Measurements from ENCODE around the gene MCU. TPM values are rescaled to one million over a fixed set of nuclear protein-coding genes. Genes with fewer than 3 reads are reported as not detected.

MCU gene
- total RNA-seq, 3 donors from 2014 or later (not counting 1 experiment from before 2014, with no cell fraction given), result 13.1 to 15.6 (median 14.1) TPM

- WGBS (ENCODE audit: insufficient coverage), result 91% methylated on average over 4 of the region's 4 CpGs
- Histone ChIP-seq H3K4me1 (ENCODE audit: control insufficient read depth, insufficient read depth, low read length) (no peaks in the 10 kb centered on the region), H3K4me3 (ENCODE audit: low read length) (no peak overlapping the region), H3K27ac (ENCODE audit: low read length) (no peak overlapping the region), H3K36me3 (ENCODE audit: control insufficient read depth, insufficient read depth, low read length) (no peaks in the 10 kb centered on the region), H3K9me3 (ENCODE audit: control insufficient read depth, insufficient read depth, low read length) (no peaks in the 10 kb centered on the region), H3K27me3 (ENCODE audit: control insufficient read depth, insufficient read depth, low read length) (no peaks in the 10 kb centered on the region)
- Mint-ChIP-seq H3K9me3 (no peaks in the 10 kb centered on the region), H3K36me3 (no peaks in the 10 kb centered on the region), H3K4me1 (no peaks in the 10 kb centered on the region), H3K27ac (no peak overlapping the region), H3K4me3 (no peak overlapping the region), H3K27me3 (ENCODE audit: low read depth in 2 of 2) (no peaks in the 10 kb centered on the region)
- intact Hi-C loops (cut with micrococcal nuclease), result no loop called here
- ATAC-seq (no peak), DNase-seq (no peak)
- TF ChIP-seq CTCF (IDR thresholded peaks at IDR 0.05), result no peak
These were observed 104.6 kb downstream of the MCU start for GRCh38 chr10:72796538-72796937.

- Histone ChIP-seq H3K36me3 (ENCODE audit: control insufficient read depth, insufficient read depth, low read length) (no peaks in the 10 kb centered on the region), H3K27ac (ENCODE audit: low read length) (no peak overlapping the region), H3K4me1 (ENCODE audit: control insufficient read depth, insufficient read depth, low read length) (no peaks in the 10 kb centered on the region), H3K9me3 (ENCODE audit: control insufficient read depth, insufficient read depth, low read length) (no peaks in the 10 kb centered on the region), H3K4me3 (ENCODE audit: low read length) (no peak overlapping the region), H3K27me3 (ENCODE audit: control insufficient read depth, insufficient read depth, low read length) (no peaks in the 10 kb centered on the region)
- Mint-ChIP-seq H3K4me1 (no peaks in the 10 kb centered on the region), H3K4me3 (no peak overlapping the region), H3K27ac (no peak overlapping the region), H3K27me3 (ENCODE audit: low read depth in 2 of 2) (no peaks in the 10 kb centered on the region), H3K9me3 (no peaks in the 10 kb centered on the region), H3K36me3 (no peaks in the 10 kb centered on the region)
- WGBS (ENCODE audit: insufficient coverage), result 98% methylated on average over 2 of the region's 4 CpGs
- ATAC-seq (no peak), DNase-seq (no peak)
- no peak for TF ChIP-seq CTCF (IDR thresholded peaks at IDR 0.05)
- intact Hi-C loops (cut with micrococcal nuclease), result no loop called here
These were observed 108.2 kb downstream of the MCU start for GRCh38 chr10:72800000-72800740.

GRCh38 chr10:72800741-72801092, 108.8 kb downstream of the MCU start:
- Histone ChIP-seq H3K4me3 (ENCODE audit: low read length) (no peak overlapping the region), H3K9me3 (ENCODE audit: control insufficient read depth, insufficient read depth, low read length) (no peaks in the 10 kb centered on the region), H3K27ac (ENCODE audit: low read length) (no peak overlapping the region), H3K36me3 (ENCODE audit: control insufficient read depth, insufficient read depth, low read length) (no peaks in the 10 kb centered on the region), H3K4me1 (ENCODE audit: control insufficient read depth, insufficient read depth, low read length) (no peaks in the 10 kb centered on the region), H3K27me3 (ENCODE audit: control insufficient read depth, insufficient read depth, low read length) (no peaks in the 10 kb centered on the region)
- ATAC-seq, result no peak
- Mint-ChIP-seq H3K27ac (no peak overlapping the region), H3K4me1 (no peaks in the 10 kb centered on the region), H3K36me3 (no peaks in the 10 kb centered on the region), H3K9me3 (no peaks in the 10 kb centered on the region), H3K4me3 (no peak overlapping the region), H3K27me3 (ENCODE audit: low read depth in 2 of 2) (no peaks in the 10 kb centered on the region)
- intact Hi-C loops (cut with micrococcal nuclease), result no loop called here
- no peak for TF ChIP-seq CTCF (IDR thresholded peaks at IDR 0.05)
- 89% methylated on average over 5 of the region's 6 CpGs for WGBS (ENCODE audit: insufficient coverage)
- DNase-seq, result no peak

All from natural killer cell (primary cell).